CD4-positive, alpha-beta T cell treated with Interleukin-15 for 1 hour (primary cell): Measurements from ENCODE around the gene ADCY5.

Experiments used
- DNase-seq: peaks from one replicate; pipeline ENCODE4 v3.0.0-alpha.2; 2020

The ADCY5 gene

DNA sequence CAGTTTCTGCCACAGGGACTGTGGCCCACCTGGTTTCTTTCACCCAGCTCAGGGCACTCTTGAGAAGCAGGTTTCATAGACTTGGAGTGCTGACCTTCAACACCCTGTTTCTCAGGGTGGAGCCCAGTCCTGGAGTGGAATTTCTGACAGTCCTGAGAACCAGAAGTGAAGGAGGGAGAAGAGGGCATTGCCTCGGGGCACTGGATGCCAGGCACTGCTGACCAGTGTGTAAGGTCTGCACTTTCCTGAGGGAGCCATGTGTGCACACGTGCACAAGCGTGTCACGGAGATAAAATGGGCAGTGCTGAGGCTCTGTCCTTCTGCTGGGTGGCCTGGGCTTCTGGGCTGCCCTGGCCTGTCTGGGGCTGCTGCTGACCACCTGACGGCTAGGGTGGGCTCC is 128.7 kb downstream of the ADCY5 start:
- no peak for DNase-seq

DNA sequence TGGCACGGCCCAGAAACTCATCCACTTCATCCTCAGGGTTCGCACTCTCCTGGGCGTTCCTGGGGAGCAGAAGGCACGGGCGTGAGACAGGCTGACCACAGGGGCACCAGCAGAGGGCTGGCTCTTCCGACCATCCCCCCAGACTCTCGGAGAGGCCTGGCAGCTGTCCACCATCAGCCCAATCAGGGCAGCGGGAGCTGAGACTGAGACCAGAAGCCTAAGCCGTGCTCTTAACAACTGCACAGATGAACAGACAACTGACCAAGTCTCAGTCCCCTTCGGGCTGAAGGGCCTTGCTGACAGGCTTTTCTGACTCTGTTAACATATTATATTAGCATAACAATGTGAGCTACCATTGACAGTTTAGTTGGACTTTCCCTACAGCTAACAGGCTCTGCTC is 129.1 kb downstream of the ADCY5 start:
- no peak for DNase-seq

DNA sequence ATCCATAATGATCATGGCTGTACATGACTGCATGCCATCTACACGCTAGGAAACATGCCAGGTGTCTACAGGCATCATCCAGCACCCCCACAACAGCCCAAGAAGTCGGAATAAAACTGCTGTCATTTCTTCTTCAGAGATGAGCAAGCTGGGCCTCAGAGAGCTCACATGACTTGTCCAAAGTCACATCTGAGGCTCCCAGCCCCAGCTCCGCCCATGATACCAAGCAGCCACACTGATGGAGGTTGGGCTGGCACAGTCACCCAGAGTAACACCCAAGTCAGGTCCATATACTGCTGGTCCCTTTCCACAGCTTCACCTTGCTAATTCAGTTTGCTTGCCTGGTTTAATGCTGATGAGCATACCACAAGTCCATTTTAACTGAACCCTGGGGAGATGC is 130.5 kb downstream of the ADCY5 start:
- no peak for DNase-seq

DNA sequence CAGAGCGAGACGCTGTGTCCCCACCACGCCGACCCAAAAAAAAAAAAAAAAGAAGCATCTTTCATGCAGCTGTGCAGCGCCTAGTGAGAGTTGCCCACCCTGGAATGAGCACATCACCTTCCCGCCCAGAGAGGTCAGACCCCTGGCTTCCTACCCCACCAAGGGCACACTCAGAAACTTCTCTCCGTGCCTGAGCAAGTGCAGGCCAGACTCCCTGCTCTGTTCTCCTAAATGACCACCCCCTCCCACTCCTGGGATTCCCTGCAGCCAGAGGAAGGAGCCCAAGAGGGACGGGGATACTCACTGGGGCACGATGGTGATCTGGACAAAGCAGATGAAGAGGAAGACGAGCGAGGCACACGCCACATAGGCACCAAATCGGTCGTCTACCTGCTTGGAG is 131.2 kb downstream of the ADCY5 start:
- DNase-seq = no peak

DNA sequence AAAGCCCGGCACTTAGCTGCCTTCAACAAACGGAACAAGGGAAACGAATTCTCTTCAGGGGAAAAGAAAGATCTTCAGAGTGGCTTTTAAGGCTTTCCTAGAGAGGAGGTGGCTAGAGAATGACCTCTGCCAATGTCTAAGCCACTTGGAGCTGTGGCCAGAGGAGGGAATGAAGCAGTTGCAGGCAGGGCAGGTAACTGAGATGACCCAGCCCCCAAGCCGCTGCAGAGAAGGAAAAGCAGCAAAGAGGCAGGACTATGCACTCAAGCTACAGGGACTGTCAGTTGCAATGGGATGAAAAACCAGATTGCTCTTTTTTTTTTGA is 133.7 kb downstream of the ADCY5 start:
- DNase-seq = no peak

DNA sequence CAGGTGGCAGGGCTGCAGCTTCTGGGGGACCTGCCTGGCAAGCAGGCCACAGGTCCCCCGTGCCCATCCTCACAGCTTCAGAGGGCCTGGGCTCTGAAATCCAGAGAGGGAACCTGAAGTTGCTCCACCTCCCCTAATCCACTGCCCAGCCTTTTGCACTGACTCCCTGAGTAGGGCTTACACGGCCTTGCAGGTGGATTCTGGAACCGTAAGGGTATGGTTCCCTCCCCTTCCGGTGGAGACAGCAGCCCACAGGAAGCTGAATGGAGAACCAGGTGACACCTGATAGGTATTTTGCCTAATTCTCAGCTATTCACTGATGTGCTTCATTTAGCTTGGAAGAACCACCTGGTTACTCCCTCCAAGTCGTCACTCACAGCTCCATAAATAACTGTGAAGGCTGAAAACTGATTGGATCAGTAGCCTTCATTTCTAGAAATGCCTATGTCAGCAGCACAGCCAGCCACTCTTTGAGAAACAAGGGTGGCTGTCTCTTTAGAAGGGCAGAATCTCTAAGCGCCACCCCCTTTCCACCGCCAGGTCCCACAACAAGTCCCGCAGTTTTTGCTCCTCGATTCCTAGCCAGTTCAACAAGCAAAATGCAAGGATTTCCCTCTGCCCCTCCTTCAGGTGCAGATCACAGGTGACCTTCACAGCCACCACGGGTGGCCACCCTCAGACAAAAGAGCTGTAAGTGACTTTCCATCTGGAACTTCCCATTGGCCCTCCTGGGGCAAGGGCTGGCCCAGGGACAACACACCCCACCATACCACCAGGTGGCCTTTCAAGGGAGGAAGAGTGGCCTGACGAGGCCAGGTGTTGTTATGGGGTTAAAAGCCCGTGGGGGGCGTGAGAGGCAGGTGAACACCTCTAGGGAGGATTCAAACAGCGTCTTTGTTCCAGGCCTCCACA is 134.3 kb downstream of the ADCY5 start:
- DNase-seq = no peak

DNA sequence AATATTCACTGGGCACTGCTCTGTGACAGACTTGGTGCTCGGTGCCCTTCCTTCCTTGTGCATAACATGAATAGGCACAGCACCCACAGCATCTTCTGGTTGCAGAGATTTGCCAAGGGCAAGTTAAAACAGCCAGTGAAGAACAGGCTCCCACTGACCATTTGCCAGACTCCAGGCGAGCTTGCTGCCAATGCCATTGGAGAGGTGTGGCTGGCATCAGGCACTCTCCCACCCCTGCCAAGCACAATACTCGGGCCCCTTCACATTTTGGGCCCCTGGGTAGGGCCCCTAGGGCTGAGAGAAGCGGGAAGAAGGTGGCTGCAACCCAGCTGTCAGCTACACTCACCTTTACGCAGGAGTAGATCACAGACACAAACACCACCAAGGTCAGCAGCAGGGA is 135.0 kb downstream of the ADCY5 start:
- no peak for DNase-seq

DNA sequence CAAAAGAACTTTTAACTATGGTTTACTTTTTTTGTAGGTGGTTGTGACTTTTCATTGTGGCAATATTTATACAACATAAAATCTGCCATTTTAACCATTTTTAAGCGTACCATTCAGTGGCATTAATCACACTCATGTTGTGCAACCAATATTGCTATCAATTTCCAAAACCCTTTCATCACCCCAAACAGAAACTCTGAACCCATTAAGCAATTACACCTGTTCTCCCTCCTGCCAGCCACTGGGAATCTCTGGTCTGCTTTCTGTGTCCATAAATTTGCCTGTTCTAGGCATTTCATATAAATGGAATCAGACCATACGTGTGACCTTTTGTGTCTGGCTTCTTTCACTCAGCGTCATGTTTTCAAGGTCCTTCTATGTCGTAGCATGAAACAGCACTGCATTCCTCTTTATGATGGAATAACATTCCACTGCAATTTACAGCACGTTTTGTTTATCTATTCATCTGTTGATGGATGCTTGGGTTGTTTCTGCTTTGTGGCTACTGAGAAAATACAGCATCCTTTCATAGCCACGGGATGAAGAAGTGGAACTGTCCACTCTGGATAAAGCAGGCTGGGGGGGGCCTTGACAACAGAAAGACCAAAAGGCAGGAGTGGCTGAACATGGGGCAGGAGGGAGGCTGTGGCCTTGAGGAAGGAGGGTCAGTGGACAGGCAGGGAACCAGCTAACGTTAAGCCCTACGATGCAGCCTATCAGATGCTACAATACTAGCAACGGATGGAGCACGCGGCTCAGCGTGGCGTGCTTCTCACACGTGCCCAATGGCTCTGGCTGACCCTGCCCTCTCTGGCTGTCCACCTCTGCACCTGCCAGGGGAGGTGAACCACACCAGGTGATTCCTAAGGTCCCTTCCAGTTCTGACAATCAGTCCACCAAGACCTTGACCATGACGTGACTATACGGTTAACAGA is 136.3 kb downstream of the ADCY5 start:
- DNase-seq = no peak

DNA sequence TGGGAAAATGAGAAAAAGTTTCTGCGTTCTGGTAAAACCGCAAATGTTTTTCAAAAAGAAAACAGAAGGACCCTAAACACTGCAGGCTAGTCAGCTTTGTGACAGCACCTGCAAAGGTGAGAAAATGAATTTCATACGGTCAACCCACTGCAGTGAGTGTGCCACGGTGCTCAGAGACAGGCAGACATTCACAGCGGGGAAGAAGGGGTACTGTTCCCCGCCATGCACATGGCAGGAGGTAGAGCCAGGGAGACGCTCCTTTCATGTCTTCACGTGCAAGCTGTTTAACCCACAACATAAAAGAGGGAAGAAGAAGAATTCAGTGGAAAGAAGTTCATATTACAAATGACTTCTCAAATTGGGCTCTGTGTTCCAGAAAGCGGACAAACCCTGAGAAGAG is 137.7 kb downstream of the ADCY5 start:
- no peak for DNase-seq

DNA sequence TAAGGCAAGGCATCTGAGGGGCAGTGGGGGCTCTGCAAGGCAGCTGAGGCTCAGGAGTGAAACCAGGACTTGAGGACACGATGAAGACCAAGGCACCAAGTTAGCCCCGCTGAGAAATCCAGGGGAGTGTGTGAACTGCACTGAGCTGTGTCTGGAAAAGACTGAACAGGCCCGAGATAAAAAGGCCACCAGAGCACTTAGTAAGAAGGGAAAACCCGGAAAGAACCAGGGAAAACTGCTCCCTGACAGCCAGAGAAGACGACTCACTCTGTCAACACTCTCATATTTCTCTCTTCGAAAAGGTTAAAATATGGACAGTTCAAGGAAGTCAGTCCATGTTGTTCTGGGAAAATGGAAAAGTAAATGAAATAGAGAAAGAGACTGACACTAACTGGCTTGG is 138.1 kb downstream of the ADCY5 start:
- no peak for DNase-seq

DNA sequence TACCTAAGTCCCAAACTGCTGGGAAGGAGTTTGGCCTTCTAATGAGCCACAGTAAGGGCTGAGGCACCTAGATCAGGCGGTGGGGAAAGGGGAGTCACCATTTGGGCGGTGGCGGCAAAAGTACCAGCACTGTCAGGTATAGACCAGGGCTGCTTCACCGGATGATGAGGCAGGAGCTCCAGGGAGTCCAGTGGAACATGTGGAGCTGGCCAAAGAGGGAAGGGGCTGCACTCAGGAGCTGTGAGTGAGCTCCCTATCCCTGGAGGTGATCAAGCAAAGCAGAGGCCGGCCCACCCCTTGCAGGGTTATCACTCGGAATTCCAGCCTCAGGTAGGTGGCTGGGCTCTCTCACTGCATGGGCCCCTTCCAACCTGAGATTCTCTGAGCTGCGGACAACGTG is 138.7 kb downstream of the ADCY5 start:
- no peak for DNase-seq

DNA sequence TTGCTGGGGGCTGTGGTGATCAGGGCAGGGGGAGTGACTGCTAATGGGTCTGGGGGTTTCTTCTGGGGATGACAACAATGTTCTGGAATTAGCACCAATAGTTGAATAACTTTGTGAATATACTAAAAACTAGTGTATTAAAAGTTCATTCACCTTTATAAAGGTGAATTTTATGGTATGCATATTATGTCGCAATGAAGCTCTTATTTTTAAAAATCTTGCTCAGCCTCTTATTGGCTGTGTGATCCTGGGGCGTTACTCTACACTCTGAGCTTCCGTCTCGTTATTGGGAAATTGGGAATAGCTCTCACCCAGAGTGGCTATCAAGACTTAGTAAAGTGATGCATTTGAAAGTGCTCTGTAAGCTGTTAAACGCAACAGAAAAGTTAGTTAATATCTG is 141.8 kb downstream of the ADCY5 start:
- no peak for DNase-seq

DNA sequence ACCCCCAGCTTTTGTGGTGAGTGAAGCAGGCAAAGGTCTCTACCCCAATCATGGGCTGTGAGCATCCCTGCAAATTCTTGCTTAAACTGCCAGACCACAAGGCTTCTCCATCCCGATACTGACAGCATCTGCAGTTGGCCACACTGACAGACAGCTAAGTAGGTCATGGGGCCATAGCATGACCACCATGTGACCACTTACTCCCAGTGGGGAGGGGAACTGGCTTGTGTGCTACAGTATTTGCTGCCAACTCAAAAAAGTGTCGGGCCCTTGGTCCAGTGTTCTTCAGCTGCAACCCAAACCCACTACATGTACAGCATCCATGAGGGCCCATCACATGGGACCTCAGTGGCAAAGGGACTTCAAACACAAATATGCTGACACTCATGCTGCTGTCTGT is 143.7 kb downstream of the ADCY5 start:
- no peak for DNase-seq

DNA sequence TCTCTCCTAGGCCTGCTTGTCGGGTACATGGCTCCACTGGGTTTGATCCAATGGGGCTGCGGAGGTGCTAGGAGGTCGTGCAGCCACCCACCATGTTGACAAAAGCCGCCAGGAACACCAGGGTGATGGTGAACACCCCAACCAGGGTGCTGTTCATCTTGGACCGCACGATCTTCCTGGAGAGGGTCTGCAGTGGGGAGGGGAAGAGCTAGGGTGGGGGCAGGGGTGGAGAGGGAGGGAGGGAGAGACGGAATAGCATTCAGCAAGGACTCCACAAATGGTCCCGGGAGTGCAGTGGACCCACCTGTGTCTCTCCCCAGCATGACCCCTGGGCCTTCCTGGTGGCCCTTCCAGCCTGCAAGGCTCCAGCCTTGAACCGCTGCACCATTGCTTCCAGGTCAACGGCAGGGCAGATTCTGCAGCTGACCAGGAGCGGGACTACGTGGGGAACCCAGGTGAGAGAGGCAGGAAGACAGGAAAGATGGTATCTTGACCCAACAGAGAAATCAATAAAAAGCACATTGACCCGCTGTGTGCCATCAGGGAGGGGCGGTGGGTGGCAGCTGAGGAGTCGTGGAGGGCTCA is 144.8 kb downstream of the ADCY5 start:
- DNase-seq = no peak

DNA sequence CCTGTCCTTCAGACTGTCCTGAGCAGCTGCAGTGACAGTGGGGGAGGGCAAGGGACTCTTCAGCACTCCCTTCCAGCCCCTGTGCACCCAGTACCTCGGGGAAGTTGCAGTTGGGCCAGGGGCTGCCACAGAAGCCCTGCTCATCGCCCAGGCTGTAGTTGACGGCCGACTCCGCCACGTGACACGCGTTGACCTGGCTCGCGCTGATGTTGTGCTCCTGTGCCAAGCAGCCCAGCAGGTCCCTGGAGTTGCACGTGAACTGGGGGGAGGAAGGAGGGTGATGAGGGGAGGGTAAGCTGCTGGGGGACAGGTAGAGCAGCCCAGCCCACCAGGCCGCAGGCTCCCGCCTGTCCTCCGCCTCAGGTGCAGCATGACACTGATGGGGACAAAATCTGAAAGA is 145.9 kb downstream of the ADCY5 start:
- no peak for DNase-seq

DNA sequence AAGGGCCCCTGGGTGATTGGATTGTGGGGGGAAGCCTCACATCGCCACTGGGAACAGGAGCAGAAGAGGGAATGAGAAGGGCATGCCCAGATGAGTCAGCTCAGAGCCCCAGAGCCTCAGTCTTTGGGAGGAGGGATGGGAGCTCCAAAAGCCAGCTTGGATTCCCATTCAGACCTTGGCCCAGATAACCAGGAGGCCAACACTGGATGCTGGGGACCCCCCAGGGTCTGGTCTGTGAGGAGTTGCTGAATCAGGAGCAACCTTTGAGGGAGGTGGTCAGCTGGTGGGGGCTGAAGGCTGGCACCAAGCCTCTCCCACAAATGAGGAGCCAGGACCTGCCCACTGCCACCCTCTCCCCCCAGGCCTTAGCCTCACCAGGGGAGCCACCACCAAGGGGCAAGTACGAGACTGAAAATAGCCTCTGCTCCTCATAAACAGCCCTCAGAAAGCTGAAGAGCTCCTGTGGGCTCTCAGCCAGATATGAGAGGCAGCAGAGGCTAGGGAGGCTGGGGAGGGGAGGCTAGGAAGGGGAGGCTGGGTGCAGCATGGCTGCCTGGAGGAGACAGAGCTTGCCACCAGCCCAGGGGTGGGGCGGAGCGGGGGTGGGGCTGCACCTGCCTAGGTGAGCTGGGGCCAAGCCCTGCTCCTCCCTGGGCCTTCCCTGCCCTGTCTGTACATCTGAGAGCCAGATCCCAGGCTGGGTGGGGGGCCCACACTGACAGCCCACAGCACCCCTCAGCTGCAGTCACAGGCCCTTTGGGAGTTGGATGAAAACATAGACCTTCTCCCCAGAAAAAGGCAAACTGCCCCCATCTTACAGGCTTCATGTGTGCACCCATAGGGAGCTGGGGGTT is 147.3 kb downstream of the ADCY5 start:
- DNase-seq = no peak

DNA sequence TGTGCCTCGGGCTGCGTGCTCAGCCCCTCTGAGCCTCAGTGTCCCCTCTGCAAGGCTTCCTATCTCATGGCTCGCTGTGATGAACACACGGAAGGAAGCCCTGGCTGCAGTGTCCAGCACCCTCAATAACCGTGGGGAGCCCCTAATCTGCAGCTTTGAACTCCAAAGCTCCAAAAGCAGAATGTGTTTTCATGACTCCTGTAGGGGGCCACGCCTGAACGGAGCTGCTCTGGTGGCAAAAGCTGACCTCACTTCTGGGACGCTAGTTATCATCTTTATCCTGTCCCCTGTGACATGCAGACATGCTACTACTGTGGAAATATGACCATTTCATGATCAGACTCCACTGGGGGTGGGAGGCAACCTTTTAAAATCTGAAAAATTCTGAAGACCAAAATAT is 148.3 kb downstream of the ADCY5 start:
- no peak for DNase-seq

DNA sequence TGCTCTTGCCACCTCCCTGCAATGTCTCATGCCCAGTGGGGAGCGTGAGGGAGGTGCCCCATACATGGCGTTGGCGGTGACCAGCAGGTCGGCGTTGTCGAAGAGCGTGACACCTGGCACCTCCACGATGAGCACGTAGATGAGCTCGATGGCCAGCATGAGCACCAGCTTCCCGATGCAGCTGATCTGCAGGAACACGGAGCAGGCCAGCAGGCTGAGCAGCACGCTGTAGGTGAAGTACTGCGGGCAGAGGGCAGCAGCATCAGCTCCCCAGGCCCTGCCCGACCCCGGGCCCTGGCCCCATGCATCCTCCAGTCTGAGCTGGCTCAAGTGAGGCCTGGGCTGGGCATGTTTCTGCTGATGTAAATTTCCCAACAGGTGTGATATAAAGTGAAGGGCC is 148.8 kb downstream of the ADCY5 start:
- DNase-seq = no peak

DNA sequence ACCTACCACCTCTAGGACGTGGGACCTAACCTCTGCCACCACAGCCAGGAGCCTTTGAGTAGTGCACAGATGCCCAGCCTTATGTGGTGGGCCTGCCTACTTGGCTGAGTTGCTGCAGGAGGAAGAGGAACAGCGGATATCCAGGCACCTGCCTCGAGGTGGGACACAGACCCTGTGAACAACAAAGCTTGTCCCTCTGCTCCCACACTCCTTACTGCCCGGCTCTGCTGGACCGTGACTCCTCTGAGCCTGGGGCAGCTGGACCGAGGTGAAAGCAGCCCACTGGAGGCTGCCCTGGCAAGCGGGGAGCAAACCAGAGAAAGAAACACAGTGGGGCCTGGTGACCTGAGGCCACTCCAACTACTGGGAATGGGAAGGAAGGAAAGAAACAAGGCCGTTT is 149.3 kb downstream of the ADCY5 start:
- DNase-seq = no peak

DNA sequence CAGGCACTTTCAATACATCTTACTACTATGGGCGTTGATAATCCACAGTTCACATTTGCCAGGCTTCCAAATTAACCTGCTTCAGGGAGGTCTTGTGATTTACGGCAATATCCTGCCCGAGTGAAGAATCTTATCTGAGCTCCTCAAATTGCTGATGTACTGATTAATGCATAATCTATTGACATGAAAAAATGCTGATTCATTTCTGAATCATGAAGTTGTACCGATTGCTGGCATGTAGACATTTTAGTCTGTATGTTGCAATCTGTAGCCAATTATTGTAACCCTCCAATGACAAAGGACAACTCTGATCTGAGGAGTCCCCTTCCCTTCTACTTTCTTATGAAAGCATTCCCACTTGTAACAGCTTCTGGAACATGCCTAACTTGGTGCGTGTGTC is 150.0 kb downstream of the ADCY5 start:
- no peak for DNase-seq

DNA sequence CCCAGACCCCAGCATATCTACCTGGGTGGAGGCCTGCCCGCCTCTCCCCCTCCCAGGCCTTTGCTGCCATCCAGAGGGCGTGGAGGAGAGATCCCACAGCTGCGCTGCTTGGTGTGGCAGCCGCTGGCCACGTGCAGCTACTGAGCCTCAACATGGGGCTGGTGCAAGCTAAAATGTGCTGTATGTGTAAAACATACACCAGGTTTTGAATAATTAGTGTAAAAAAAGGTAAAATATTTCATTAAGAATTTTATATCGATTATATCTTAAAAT is 151.3 kb downstream of the ADCY5 start:
- no peak for DNase-seq

DNA sequence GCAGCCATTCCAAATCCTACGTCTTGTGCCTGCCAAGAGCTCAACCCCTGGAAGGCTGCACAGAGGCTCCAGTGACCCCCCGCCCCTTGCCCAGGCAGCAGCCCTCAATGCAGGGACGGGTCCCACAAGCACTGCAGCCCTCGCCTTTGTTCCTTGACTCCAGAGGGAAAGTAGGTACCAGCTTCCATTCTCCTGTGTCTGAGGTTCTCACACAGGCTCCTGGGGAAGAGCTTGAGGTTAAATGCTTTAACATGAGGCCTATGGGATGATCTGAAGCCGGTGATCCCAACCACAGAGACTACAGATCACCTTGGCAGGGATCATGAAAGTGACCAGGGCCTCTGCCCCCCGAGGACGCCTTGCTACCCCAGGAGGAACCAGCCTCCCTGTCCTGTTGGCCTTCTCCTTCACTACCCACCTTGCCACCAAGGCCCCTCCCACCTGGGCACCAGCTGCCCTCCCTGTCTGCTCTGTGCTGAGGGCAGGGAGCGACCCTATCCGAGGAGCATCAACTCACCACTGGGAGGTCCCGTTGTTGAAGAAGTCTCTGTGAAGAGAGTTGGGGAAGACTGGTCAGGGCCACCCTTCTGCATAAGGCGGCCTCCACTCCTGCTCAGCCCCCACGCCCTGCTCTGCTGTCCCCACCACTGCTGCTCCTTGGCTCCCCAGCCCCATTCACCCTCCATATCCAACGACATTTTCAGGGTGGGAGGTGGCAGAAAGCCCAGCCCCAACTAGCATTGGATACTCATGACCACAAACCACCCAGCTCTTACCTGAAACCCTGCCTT is 151.9 kb downstream of the ADCY5 start:
- DNase-seq = no peak
